Ectodermal cell (in vitro differentiated cells): ENCODE results near the gene ACYP2.
"Not testable (repeated sequence)": the region's sequence is repeated elsewhere in the genome, so short reads cannot be mapped to it uniquely, and the experiment has no call there.

Experiments used
- H3K27ac ChIP-seq: 2 replicates; pipeline ENCODE4 v1.7.0; 2013; ENCODE audit warnings: mild to moderate bottlenecking, low read depth, low read length; ENCODE audit not compliant: insufficient read depth, poor library complexity, severe bottlenecking
- H3K27me3 ChIP-seq: 2 replicates; pipeline ENCODE4 v1.7.0; 2013; ENCODE audit warnings: mild to moderate bottlenecking, low read length; ENCODE audit not compliant: insufficient read depth, control insufficient read depth, poor library complexity, severe bottlenecking
- H3K36me3 ChIP-seq: one replicate; pipeline ENCODE4 v1.7.0; 2013; ENCODE audit warnings: low read length; ENCODE audit not compliant: control insufficient read depth, insufficient read depth
- H3K4me1 ChIP-seq: one replicate; pipeline ENCODE4 v1.7.0; 2013; ENCODE audit warnings: low read length; ENCODE audit not compliant: control insufficient read depth, insufficient read depth
- H3K4me3 ChIP-seq: 2 replicates; pipeline ENCODE4 v1.7.0; 2013; ENCODE audit warnings: low read depth, low read length, control low read depth; ENCODE audit not compliant: insufficient read depth
- H3K9me3 ChIP-seq: 2 replicates; pipeline ENCODE4 v1.7.0; 2013; ENCODE audit warnings: mild to moderate bottlenecking, low read length, moderate library complexity; ENCODE audit not compliant: control insufficient read depth
- WGBS, 2 experiments: methylation state at CpG; one replicate each; pipeline ENCODE4 v1.1.7; 2013; ENCODE audit warnings: missing lambda C conversion rate in 2 of 2; 5-methylcytosine and 5-hydroxymethylcytosine counted together

The ACYP2 gene

DNA sequence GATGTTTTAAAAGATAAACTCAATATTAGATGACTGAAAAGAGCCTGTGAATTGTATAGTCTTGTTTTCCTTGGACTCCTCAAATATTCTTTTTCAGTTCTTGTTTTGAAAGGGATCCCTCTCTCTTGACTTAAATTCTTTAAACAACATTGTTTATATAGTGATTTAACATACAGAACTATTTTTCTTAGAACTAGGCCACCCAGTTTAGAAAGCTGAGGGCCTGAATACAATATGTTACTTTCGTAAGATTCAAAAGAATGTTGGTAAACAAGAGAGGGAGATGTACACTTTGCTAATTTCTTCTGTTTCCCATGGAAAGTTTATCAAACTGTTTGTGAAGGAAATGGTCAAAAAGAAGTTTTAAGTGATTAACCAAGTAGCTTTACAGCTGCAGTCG, 146.1 kb downstream of the ACYP2 start:
- Histone ChIP-seq H3K27me3 (no peaks in the 10 kb centered on the region), H3K4me3 (no peak overlapping the region), H3K9me3 (no peaks in the 10 kb centered on the region), H3K4me1 (no peaks in the 10 kb centered on the region), H3K27ac (no peak overlapping the region), H3K36me3 (no peaks in the 10 kb centered on the region)
- WGBS, 2 experiments = 87 to 90% methylated on average over 1 to 2 of the region's 2 CpGs

DNA sequence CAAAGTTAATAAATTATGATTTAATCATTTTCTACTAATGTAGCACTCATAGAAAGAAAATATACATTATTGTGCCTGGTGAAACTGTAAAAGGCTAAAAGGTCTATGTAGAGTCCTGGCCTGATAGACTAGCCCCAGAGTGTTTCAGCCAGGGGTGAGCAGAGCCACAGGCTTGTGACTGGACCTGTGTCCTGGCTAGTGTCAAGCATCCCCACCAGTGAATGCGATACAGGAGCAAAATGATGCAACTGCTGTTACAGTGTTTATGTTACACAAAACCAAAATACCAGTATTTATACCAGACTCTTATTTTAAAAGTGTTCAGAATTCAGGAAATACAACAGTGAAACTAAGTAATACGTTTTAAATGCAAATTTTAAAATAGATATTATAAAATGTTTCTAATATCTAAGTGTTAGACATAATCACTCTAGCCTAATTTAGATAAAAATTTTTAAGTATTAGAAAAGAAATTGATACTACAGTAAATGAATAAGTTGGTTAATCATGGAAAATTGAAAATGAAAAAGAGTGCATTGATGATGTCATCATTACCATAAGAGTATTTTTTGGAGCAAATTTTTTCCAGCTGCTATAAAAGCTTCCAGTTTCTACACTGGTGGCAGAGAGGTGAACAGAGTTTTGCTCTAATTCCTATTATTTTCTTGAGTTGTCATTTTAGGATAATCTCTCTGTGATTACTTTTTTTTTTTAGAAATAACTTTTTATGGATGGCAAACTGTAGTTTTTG, 146.8 kb downstream of the ACYP2 start:
- no peak overlapping the region for H3K4me3 ChIP-seq
- no peaks in the 10 kb centered on the region for H3K36me3 ChIP-seq
- no peaks in the 10 kb centered on the region for H3K4me1 ChIP-seq
- 94 to 100% methylated on average over 1 of the region's 2 CpGs for WGBS, 2 experiments
- no peaks in the 10 kb centered on the region for H3K27me3 ChIP-seq
- H3K27ac ChIP-seq = no peak overlapping the region
- no peaks in the 10 kb centered on the region for H3K9me3 ChIP-seq

DNA sequence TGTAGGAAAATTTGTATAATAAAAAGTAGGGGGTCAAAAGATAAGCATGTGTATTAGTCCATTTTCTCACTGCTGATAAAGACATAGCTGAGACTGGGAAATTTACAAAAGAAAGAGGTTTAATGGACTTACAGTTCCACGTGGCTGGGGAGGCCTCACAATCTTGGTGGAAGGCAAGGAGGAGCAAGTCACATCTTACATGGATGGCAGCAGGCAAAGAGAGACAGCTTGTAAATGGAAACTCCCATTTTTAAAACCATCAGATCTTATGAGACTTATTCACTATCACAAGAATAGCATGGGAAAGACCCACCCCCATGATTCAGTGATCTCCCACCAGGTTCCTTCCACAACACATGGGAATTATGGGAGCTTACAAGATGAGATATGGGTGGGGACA, 149.7 kb downstream of the ACYP2 start:
- not testable (repeated sequence) for H3K36me3 ChIP-seq, H3K27me3 ChIP-seq, H3K4me1 ChIP-seq, H3K9me3 ChIP-seq, H3K4me3 ChIP-seq, H3K27ac ChIP-seq
- WGBS, 2 experiments = 60 to 70% methylated on average over 1 of the region's 1 CpG

GRCh38 chr2:54267577-54267976, 152.2 kb downstream of the ACYP2 start:
- H3K4me1 ChIP-seq = no peaks in the 10 kb centered on the region
- H3K36me3 ChIP-seq = no peaks in the 10 kb centered on the region
- H3K9me3 ChIP-seq = no peaks in the 10 kb centered on the region
- H3K27ac ChIP-seq = no peak overlapping the region
- WGBS, 2 experiments = 86 to 100% methylated on average over 1 of the region's 1 CpG
- no peaks in the 10 kb centered on the region for H3K27me3 ChIP-seq
- no peak overlapping the region for H3K4me3 ChIP-seq

DNA sequence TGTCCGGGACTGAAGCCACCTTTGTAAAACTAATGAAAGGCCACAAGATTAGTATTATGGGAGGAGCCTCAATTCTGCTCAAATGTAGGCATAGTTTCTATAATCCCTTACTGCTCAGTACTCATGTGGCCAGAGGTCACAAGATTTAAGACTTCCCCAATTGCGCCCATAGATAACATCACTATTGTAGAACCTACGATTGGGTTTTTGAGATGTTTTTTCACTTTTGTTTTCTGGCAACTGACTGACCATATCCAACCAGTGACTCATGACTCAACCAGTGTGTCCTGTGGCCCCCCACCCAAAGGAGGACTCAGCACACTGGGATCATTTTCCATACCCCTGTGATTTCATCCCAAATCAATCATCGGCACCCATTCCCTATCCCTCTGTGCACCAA, 155.8 kb downstream of the ACYP2 start:
- Histone ChIP-seq H3K4me3 (no peak overlapping the region), H3K27me3 (no peaks in the 10 kb centered on the region), H3K27ac (no peak overlapping the region), H3K9me3 (no peaks in the 10 kb centered on the region), H3K36me3 (no peaks in the 10 kb centered on the region), H3K4me1 (no peaks in the 10 kb centered on the region)
- 94 to 97% methylated on average over 4 of the region's 4 CpGs for WGBS, 2 experiments

DNA sequence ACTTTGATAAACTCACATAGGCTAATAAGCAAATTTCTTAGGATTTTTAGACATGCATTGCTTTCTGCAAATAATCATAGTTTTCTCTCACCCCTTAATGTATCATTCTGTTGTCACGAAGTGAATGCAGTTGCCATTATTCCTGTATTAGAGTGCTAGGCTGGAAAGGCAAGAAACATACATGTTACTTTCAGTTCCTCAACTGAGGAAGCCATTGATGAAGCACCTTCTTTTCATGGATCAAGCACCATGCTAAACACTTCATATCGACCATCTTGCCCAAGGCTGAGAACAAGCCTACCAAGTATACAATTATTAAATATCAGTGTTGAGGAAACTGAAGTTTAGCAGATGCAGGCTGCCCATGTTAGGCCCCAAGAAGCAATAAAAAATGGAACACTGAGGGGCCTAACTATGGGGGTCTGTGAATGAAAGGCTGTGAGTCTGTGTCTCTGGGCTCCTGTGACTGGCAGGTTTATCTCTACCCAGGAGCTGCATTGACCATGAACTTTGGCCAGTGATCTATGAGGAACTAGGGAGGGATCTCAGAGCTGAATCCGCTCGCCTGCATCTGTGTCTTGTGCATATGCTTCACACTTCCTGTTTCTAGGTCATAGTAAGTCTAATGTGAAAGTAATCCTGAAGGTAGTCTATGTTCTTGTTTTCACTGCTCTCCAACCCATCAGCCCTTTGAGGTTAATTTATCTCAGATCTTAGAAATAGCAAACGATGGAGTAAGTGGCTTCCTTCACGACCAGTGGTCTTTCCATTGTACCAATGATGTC, 156.6 kb downstream of the ACYP2 start:
- 91% methylated on average over 5 to 6 of the region's 6 CpGs for WGBS, 2 experiments
- Histone ChIP-seq H3K27ac (no peak overlapping the region), H3K4me3 (no peak overlapping the region)

DNA sequence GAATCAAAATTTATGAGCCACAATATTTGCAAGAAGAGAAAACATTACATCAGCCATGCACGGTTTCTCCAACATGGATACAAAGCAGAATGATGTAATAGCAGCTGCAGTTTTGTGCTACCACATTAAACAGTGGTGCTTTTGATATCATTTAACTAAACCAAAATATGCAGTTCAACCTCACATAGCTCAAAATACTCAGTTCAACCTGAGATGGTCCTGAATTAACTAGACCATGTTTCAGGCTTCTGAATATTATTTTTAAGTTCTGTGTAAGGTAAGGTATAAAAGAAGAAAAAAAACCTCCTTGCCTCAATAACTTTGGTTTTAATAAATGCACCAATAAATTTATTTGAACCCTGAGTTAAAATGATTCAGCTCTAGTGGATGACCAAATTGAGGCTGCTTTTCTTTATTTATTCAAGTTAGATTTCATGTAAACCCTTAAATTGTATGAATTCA, 159.4 kb downstream of the ACYP2 start:
- H3K4me1 ChIP-seq = no peaks in the 10 kb centered on the region
- H3K9me3 ChIP-seq = no peaks in the 10 kb centered on the region
- H3K36me3 ChIP-seq = no peaks in the 10 kb centered on the region
- WGBS, 2 experiments = 90 to 96% methylated on average over 1 of the region's 1 CpG
- H3K27ac ChIP-seq = no peak overlapping the region
- H3K4me3 ChIP-seq = no peak overlapping the region
- no peaks in the 10 kb centered on the region for H3K27me3 ChIP-seq

More for the DNA sequence above, 156.6 kb downstream of the ACYP2 start:
- Histone ChIP-seq H3K27me3 (no peaks in the 10 kb centered on the region), H3K4me1 (no peaks in the 10 kb centered on the region), H3K36me3 (no peaks in the 10 kb centered on the region), H3K9me3 (no peaks in the 10 kb centered on the region)

GRCh38 chr2:54275541-54275940, 160.1 kb downstream of the ACYP2 start:
- 88 to 100% methylated on average over 1 of the region's 2 CpGs for WGBS, 2 experiments
- Histone ChIP-seq H3K4me1 (no peaks in the 10 kb centered on the region), H3K9me3 (no peaks in the 10 kb centered on the region), H3K27me3 (no peaks in the 10 kb centered on the region), H3K4me3 (no peak overlapping the region), H3K36me3 (no peaks in the 10 kb centered on the region), H3K27ac (no peak overlapping the region)

DNA sequence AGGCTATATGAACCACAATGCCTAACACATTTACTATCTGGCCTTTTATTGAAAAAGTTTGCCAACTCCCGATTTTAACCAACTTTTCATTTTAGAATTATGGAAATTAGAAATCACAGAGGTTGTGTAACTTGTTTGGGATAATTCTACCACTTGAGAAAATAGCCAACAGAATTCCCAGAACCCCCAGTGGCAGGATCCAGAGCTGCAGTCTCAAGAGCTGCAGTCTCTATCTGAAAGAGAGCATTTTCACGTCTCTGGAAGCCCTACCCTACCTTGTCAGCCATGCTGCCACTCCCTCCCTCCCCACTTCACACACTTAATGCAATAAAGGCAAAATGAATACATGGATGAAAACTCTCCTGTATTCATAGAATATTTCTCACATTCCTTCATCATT, 164.0 kb downstream of the ACYP2 start:
- Histone ChIP-seq H3K9me3 (no peaks in the 10 kb centered on the region), H3K4me1 (no peaks in the 10 kb centered on the region), H3K27me3 (no peaks in the 10 kb centered on the region), H3K36me3 (no peaks in the 10 kb centered on the region), H3K27ac (no peak overlapping the region), H3K4me3 (no peak overlapping the region)
- WGBS, 2 experiments = 50 to 67% methylated on average over 1 to 2 of the region's 2 CpGs

DNA sequence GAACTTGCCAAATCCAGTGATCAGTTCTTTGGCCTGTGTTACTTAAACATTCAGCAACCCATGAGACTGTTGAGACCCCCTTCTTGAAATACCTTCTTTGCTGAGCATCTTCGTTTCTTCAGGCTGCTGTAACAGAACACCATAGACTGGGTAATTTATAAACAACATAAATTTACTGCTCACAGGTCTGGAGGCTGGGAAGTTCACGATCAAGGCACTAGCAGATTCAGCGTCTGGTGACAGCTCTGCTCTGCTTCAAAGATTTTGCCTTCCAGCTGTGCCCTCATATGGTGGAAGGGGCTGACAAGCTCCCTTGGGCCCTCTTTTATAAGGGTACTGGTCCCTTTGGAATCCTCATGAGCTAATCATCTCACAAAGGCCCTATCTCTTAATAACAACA, 169.4 kb downstream of the ACYP2 start:
- H3K9me3 ChIP-seq = no peaks in the 10 kb centered on the region
- no peak overlapping the region for H3K4me3 ChIP-seq
- no peaks in the 10 kb centered on the region for H3K36me3 ChIP-seq
- 86 to 89% methylated on average over 3 of the region's 3 CpGs for WGBS, 2 experiments
- no peak overlapping the region for H3K27ac ChIP-seq
- H3K27me3 ChIP-seq = peaks cover 19% of the 10 kb centered on the region
- H3K4me1 ChIP-seq = no peaks in the 10 kb centered on the region
